ENCODE measurements around the gene CCNQ. TPM values are rescaled to one million over a fixed set of nuclear protein-coding genes. Genes with fewer than 3 reads are reported as not detected.

Gene CCNQ
- total RNA-seq, 2 donors from 2014 or later, result 15.8 to 21.7 TPM

DNA sequence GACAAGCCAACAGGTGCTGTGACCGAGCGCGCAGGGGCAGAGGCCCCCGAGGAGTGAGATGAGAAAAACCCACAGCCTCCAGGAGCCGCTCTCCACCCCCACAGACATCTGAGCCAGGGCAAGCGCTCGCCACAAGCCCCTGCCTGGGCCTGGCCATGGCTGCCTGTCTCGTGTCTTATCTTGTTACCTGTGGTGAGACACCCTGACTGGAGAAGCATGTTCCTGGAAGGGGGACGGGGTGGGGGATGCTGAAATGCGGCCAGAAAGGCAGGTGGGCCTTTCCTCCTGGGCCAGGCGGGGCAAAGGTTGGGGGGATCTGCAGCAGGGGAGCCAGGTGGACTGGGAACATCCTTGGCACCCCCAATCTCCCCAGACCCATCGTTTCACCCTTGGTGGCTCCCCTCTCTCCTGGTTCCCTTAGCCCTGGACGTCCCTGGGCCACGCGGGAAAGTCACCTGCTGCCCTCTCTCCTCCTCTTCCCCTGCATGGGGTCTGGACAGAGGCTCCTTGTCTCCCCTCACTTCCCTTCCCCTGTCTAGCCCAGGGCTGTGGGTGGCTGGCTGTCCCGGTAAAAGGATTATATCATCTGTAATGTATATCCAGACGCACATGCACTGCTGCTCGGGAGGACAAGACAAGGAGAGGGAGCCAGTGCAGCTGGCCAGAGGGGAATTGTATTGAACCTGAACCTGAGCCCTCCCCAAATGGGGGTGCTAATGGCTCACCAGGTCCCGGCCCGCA is 39.7 kb upstream of the CCNQ start:
- peak; percentile 49 for DNase-seq (ENCODE audit: low spot score)
- intact Hi-C loops (cut with DNase I), result no loop called here

GRCh38 chrX:153638041-153638371 is 39.1 kb upstream of the CCNQ start:
- intact Hi-C loops (cut with DNase I), result no loop called here

GRCh38 chrX:153637121-153638040 is 38.4 kb upstream of the CCNQ start:
- peak; percentile 69 for DNase-seq (ENCODE audit: low spot score)
- intact Hi-C loops (cut with DNase I), result no loop called here

More at GRCh38 chrX:153638041-153638371, 39.1 kb upstream of the CCNQ start:
- no peak for DNase-seq (ENCODE audit: low spot score)

DNA sequence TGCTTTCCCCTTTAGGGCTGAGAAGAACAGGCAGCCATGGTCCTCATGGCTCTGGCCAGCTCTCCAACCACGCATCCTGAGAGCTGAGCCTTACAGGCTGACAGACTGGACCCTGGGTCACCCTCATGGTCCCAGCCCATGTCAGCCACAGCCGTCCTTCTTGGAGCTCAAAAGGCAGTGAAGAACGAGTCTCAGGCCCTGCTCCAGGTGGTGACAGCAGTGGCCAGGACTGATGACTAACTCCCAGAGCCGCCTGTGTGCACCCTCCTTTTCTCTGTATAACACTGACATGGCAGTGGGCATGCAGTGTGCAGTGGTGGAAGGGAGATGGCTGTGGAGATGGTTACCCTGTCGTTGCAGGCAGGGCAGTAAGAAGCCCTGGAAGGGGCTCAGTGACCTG is 37.8 kb upstream of the CCNQ start:
- intact Hi-C loops (cut with DNase I), result no loop called here
- peak; percentile 58 for DNase-seq (ENCODE audit: low spot score)

GRCh38 chrX:153635788-153636668 is 37.1 kb upstream of the CCNQ start:
- intact Hi-C loops (cut with DNase I), result no loop called here

GRCh38 chrX:153635388-153635787 is 36.4 kb upstream of the CCNQ start:
- intact Hi-C loops (cut with DNase I), result no loop called here
- DNase-seq (ENCODE audit: low spot score), result peak; percentile 64

More at GRCh38 chrX:153635788-153636668, 37.1 kb upstream of the CCNQ start:
- peak; percentile 67 for DNase-seq (ENCODE audit: low spot score)

DNA sequence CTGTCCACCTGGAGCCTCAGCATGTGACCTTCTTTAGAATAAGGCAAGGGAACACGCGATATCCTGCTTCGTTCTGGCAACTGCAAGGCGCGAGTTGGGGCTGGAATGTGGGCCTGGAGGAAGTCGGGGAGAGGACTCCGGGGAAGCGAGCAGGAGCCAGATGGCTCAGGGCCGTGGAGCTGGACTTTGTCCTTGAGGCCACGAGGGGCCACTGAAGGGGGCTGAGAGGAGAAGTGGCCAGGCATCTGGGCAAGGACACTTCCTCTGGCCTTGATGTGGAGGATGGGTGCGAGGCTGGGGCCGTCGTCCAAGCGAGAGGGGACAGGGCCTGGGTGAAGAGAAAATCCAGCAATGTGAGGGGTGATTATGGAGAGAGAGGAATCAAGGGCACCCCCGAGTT is 35.9 kb upstream of the CCNQ start:
- DNase-seq (ENCODE audit: low spot score), result peak; percentile 73
- intact Hi-C loops (cut with DNase I), result no loop called here

- intact Hi-C loops (cut with DNase I), result no loop called here
- peak; percentile 64 for DNase-seq (ENCODE audit: low spot score)
These were observed 35.3 kb upstream of the CCNQ start for GRCh38 chrX:153634236-153634635.

GRCh38 chrX:153633607-153634180 is 34.8 kb upstream of the CCNQ start:
- DNase-seq (ENCODE audit: low spot score), result peak; percentile 64
- intact Hi-C loops (cut with DNase I), result no loop called here

- intact Hi-C loops (cut with DNase I), result no loop called here
- DNase-seq (ENCODE audit: low spot score), result peak; percentile 70
These were observed 34.1 kb upstream of the CCNQ start for GRCh38 chrX:153633048-153633447.

DNA sequence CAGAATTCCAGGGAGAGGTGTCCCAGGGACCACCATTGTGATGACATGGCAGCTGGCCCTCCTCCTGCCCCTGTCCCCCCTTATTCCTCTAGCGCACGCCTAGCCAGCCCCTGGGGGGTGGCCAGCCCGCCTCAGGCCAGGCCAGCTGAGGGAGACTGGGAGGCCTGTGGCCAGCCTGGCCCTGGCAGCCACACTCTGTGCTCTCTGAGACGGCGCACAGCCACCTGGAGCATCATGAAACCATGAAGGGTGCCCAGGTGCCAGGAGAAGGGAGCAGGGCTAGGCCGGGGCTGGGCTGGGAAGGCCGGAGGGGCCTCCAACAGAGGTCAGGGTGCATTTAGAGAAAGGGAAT is 33.6 kb upstream of the CCNQ start:
- intact Hi-C loops (cut with DNase I), result no loop called here
- no peak for DNase-seq (ENCODE audit: low spot score)

- intact Hi-C loops (cut with DNase I), result no loop called here
- no peak for DNase-seq (ENCODE audit: low spot score)
These were observed 33.1 kb upstream of the CCNQ start for GRCh38 chrX:153631907-153632594.

GRCh38 chrX:153631346-153631745 is 32.4 kb upstream of the CCNQ start:
- no peak for DNase-seq (ENCODE audit: low spot score)
- intact Hi-C loops (cut with DNase I), result no loop called here

- DNase-seq (ENCODE audit: low spot score), result peak; percentile 76
- intact Hi-C loops (cut with DNase I), result no loop called here
These were observed 29.7 kb upstream of the CCNQ start for GRCh38 chrX:153628665-153629064.

DNA sequence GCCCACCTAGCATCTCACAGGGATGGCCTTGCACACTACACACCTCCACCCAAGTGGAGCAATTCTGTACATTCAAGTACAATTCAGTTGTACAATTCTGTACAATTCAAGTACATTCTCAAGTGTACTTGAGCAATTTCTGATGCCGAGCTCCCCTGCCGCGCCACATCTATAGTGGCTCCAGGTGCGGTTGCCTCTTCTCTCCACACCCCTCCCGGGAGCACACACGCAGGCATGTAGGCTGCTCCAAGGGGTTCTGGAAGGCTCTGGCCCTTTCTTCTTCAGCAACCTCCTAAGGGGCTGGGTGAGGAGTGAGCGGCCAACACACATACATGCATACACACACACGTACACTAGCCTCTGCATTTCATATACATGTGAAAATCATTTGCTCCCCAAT is 29.2 kb upstream of the CCNQ start:
- intact Hi-C loops (cut with DNase I), result no loop called here
- DNase-seq (ENCODE audit: low spot score), result peak; percentile 67

DNA sequence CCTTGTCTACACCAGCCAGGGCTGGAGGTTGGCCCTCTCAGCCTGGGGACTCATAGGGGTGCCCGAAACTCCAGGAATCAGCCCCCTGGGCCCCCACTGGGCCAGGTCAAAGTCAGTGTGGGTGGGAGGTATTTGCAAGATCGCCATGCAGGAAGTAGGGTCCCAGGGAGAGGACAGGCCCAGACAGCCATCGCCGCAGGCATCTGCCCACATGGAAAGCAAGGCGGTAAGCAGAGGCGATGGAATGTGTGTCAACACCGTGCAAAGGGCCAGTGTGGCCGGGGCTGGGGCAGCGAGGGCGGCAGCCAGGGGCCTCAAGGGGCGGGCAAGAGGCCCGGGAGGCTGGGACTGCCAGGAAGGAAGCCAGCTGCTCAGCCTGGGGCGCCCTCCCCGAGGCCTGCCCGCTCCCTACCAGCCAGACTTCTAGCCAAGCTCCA is 28.8 kb upstream of the CCNQ start:
- peak; percentile 44 for DNase-seq (ENCODE audit: low spot score)
- intact Hi-C loops (cut with DNase I), result no loop called here

- peak; percentile 71 for DNase-seq (ENCODE audit: low spot score)
- intact Hi-C loops (cut with DNase I), result no loop called here
These were observed 28.1 kb upstream of the CCNQ start for GRCh38 chrX:153626863-153627674.

Measured in posterior vena cava (tissue), 2 donors.